Measurements from ENCODE around the gene IL3RA.
A peak's percentile ranks its signal among the peaks of the same experiment; 100 is the strongest.
"Not testable (repeated sequence)": the region's sequence is repeated elsewhere in the genome, so short reads cannot be mapped to it uniquely, and the experiment has no call there.

Gene IL3RA

DNA sequence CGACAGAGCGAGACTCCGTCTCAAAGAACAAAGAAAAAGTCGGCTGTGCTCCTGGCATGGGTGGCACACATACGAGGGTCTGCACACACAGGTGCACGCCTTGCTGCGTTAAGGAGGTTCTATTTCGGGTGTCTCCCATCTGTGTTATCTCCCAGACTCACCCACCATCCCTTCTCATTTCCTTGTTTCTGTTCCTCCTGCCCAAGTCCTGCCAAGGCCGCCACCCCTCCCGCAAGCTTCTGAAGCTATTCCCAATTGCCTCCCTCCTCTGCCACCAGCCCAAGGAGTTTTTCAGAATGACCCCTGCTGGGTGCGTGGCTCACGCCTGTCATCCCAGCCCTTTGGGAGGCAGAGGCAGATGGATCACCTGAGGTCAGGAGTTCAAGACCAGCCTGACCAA lies 6.0 kb upstream of the IL3RA start:
- ChIA-PET POLR2A (no interaction called here), CTCF (no interaction called here)
- Histone ChIP-seq H3K36me3 (ENCODE audit: control insufficient read depth in 4 of 4, insufficient read depth in 4 of 4, low read length in 3 of 4) (no peaks in the 10 kb centered on the region), H3K9me3 (ENCODE audit: control extremely low read depth in 1 of 5, control insufficient read depth in 4 of 5, insufficient read depth in 2 of 5, low read depth in 1 of 5, low read length in 4 of 5) (no peaks in the 10 kb centered on the region), H3K27ac (ENCODE audit: insufficient read depth in 1 of 2, low read depth in 1 of 2, low read length in 2 of 2, poor library complexity in 1 of 2, severe bottlenecking in 2 of 2) (no peak overlapping the region), H3K4me3 (ENCODE audit: control insufficient read depth in 1 of 7, extremely low read depth in 1 of 7, insufficient read depth in 4 of 7, low read depth in 2 of 7, low read length in 6 of 7) (no peak overlapping the region), H3K4me1 (ENCODE audit: control extremely low read depth in 1 of 4, control insufficient read depth in 4 of 4, insufficient read depth in 4 of 4, low read length in 3 of 4) (peaks cover 4 to 18% (median 12%) of the 10 kb centered on the region in 4 experiments), H3K27me3 (replicated peaks in 2 of 5; ENCODE audit: control insufficient read depth in 4 of 5, insufficient read depth in 5 of 5, low read length in 4 of 5) (no peaks in the 10 kb centered on the region)
- no peak for DNase-seq
- WGBS (ENCODE audit: insufficient coverage), result 46% methylated on average over 6 of the region's 12 CpGs

DNA sequence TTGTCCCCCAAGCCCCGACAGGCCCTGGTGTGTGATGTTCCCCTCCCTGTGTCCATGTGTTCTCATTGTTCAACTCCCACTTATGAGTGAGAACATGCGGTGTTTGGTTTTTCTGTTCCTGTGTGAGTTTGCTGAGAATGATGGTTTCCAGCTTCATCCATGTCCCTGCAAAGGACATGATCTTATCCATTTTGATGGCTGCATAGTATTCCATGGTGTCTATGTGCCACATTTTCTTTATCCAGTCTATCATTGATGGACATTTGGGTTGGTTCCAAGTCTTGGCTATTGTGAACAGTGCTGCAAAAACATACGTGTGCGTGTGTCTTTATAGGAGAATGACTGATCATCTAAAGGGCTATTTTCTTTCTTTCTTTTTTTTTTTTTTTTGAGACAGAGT lies 4.2 kb upstream of the IL3RA start:
- H3K9me3 ChIP-seq (ENCODE audit: control extremely low read depth in 1 of 5, control insufficient read depth in 4 of 5, insufficient read depth in 2 of 5, low read depth in 1 of 5, low read length in 4 of 5); H3K4me3 ChIP-seq (ENCODE audit: control insufficient read depth in 1 of 7, extremely low read depth in 1 of 7, insufficient read depth in 4 of 7, low read depth in 2 of 7, low read length in 6 of 7); H3K27me3 ChIP-seq (replicated peaks in 2 of 5; ENCODE audit: control insufficient read depth in 4 of 5, insufficient read depth in 5 of 5, low read length in 4 of 5); POLR2A ChIA-PET; DNase-seq; CTCF ChIA-PET; H3K36me3 ChIP-seq (ENCODE audit: control insufficient read depth in 4 of 4, insufficient read depth in 4 of 4, low read length in 3 of 4); H3K27ac ChIP-seq (ENCODE audit: insufficient read depth in 1 of 2, low read depth in 1 of 2, low read length in 2 of 2, poor library complexity in 1 of 2, severe bottlenecking in 2 of 2): not testable (repeated sequence)
- WGBS (ENCODE audit: insufficient coverage), result 100% methylated on average over 2 of the region's 4 CpGs
- H3K4me1 ChIP-seq (ENCODE audit: control extremely low read depth in 1 of 4, control insufficient read depth in 4 of 4, insufficient read depth in 4 of 4, low read length in 3 of 4), result peaks cover 4 to 24% (median 19%) of the 10 kb centered on the region in 4 experiments

DNA sequence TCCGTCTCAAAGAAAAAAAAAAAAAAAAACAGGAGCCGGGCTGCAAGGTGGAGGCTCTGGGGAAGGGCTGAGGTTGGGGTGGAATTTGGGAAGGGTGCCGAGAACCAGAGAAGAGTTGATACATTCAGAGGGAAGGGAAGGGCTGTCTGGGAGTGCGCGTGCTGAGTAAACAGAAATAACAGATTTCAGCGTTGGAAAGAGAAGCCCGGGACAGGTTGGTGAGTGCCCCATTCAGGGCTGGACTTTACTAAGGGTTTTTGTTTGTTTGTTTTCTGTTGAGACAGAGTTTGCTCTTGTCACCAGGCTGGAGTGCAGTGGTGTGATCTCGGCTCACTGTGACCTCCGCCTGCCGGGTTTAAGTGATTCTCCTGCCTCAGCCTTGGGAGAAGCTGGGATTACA lies 1.7 kb upstream of the IL3RA start:
- no peak overlapping the region for H3K4me3 ChIP-seq (ENCODE audit: control insufficient read depth in 1 of 7, extremely low read depth in 1 of 7, insufficient read depth in 4 of 7, low read depth in 2 of 7, low read length in 6 of 7)
- CTCF ChIA-PET, result no interaction called here
- peaks cover 0 to 6% (median 0%) of the 10 kb centered on the region in 5 experiments for H3K9me3 ChIP-seq (ENCODE audit: control extremely low read depth in 1 of 5, control insufficient read depth in 4 of 5, insufficient read depth in 2 of 5, low read depth in 1 of 5, low read length in 4 of 5)
- DNase-seq, result peak in 1 of 3 donors; percentile 35
- POLR2A ChIA-PET, result no interaction called here
- peaks cover 0 to 4% (median 1%) of the 10 kb centered on the region in 4 experiments for H3K36me3 ChIP-seq (ENCODE audit: control insufficient read depth in 4 of 4, insufficient read depth in 4 of 4, low read length in 3 of 4)
- WGBS (ENCODE audit: insufficient coverage), result 91% methylated on average over 9 of the region's 10 CpGs
- H3K27me3 ChIP-seq (replicated peaks in 2 of 5; ENCODE audit: control insufficient read depth in 4 of 5, insufficient read depth in 5 of 5, low read length in 4 of 5), result no peaks in the 10 kb centered on the region
- no peak overlapping the region for H3K27ac ChIP-seq (ENCODE audit: insufficient read depth in 1 of 2, low read depth in 1 of 2, low read length in 2 of 2, poor library complexity in 1 of 2, severe bottlenecking in 2 of 2)
- H3K4me1 ChIP-seq (ENCODE audit: control extremely low read depth in 1 of 4, control insufficient read depth in 4 of 4, insufficient read depth in 4 of 4, low read length in 3 of 4), result peaks cover 4 to 24% (median 19%) of the 10 kb centered on the region in 4 experiments

DNA sequence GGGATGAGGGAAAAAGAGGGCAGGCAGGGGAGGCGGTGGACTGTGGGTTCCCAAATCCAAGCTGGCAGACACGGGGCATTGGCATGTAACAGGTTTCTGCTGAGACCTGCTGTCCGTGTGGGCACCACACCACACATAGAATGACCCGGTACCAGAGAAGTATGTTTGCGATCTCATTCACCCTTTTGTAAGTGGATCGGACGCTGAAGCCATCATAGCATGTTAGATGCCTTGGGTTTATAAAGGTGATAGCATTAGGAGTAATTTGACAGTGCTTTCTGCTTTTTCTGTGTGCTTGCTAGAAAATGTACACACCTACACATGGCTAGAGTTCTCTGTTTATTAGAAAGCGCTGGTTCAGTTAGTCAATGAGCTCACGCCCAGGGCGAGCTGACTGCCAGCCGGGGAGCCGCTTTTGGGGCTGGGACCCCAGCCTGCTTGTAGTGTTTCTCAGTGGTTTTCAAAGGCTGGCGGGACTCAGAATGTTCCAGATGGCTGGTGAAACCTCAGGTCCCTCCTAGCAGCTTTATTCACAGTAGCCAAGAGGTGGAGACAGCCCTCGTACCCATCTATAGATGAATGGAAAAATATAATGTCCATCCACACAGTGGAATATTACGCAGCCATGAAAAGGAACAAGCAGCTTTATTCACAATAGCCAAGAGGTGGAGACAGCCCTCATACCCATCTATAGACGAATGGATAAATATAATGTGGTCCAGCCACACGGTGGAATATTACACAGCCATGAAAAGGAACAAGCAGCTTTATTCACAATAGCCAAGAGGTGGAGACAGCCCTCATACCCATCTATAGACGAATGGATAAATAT lies 579 bp downstream of the IL3RA start:
- 0% methylated on average over 5 of the region's 18 CpGs for WGBS (ENCODE audit: insufficient coverage)
- peak overlapping the region; percentile 47 to 94 (median 87) for H3K4me3 ChIP-seq (ENCODE audit: control insufficient read depth in 1 of 7, extremely low read depth in 1 of 7, insufficient read depth in 4 of 7, low read depth in 2 of 7, low read length in 6 of 7)
- H3K36me3 ChIP-seq (ENCODE audit: control insufficient read depth in 4 of 4, insufficient read depth in 4 of 4, low read length in 3 of 4), result peaks cover 8 to 20% (median 14%) of the 10 kb centered on the region in 4 experiments
- no peaks in the 10 kb centered on the region for H3K27me3 ChIP-seq (replicated peaks in 2 of 5; ENCODE audit: control insufficient read depth in 4 of 5, insufficient read depth in 5 of 5, low read length in 4 of 5)
- H3K27ac ChIP-seq (ENCODE audit: insufficient read depth in 1 of 2, low read depth in 1 of 2, low read length in 2 of 2, poor library complexity in 1 of 2, severe bottlenecking in 2 of 2), result peak overlapping the region; percentile 64 to 79
- H3K4me1 ChIP-seq (ENCODE audit: control extremely low read depth in 1 of 4, control insufficient read depth in 4 of 4, insufficient read depth in 4 of 4, low read length in 3 of 4), result peaks cover 4 to 24% (median 19%) of the 10 kb centered on the region in 4 experiments
- ChIA-PET CTCF (no interaction called here), POLR2A (no interaction called here)
- peak; percentile 50 to 82 (median 69) for DNase-seq
- H3K9me3 ChIP-seq (ENCODE audit: control extremely low read depth in 1 of 5, control insufficient read depth in 4 of 5, insufficient read depth in 2 of 5, low read depth in 1 of 5, low read length in 4 of 5), result peaks cover 0 to 9% (median 3%) of the 10 kb centered on the region in 5 experiments

- Histone ChIP-seq H3K27me3 (replicated peaks in 2 of 5; ENCODE audit: control insufficient read depth in 4 of 5, insufficient read depth in 5 of 5, low read length in 4 of 5) (no peaks in the 10 kb centered on the region), H3K4me3 (ENCODE audit: control insufficient read depth in 1 of 7, extremely low read depth in 1 of 7, insufficient read depth in 4 of 7, low read depth in 2 of 7, low read length in 6 of 7) (no peak overlapping the region), H3K36me3 (ENCODE audit: control insufficient read depth in 4 of 4, insufficient read depth in 4 of 4, low read length in 3 of 4) (peaks cover 12 to 36% (median 20%) of the 10 kb centered on the region in 4 experiments), H3K9me3 (ENCODE audit: control extremely low read depth in 1 of 5, control insufficient read depth in 4 of 5, insufficient read depth in 2 of 5, low read depth in 1 of 5, low read length in 4 of 5) (peaks cover 0 to 9% (median 3%) of the 10 kb centered on the region in 5 experiments), H3K4me1 (ENCODE audit: control extremely low read depth in 1 of 4, control insufficient read depth in 4 of 4, insufficient read depth in 4 of 4, low read length in 3 of 4) (peaks cover 0 to 6% (median 1%) of the 10 kb centered on the region in 4 experiments), H3K27ac (ENCODE audit: insufficient read depth in 1 of 2, low read depth in 1 of 2, low read length in 2 of 2, poor library complexity in 1 of 2, severe bottlenecking in 2 of 2) (no peak overlapping the region)
- no peak for DNase-seq
- 88% methylated on average over 21 of the region's 22 CpGs for WGBS (ENCODE audit: insufficient coverage)
- POLR2A ChIA-PET, result no interaction called here
- CTCF ChIA-PET, result no interaction called here
These were observed 5.1 kb downstream of the IL3RA start for GRCh38 chrX:1341545-1342184.

GRCh38 chrX:1349606-1350005 lies 13.0 kb downstream of the IL3RA start:
- CTCF ChIA-PET; POLR2A ChIA-PET; H3K4me1 ChIP-seq (ENCODE audit: control extremely low read depth in 1 of 4, control insufficient read depth in 4 of 4, insufficient read depth in 4 of 4, low read length in 3 of 4); H3K27me3 ChIP-seq (replicated peaks in 2 of 5; ENCODE audit: control insufficient read depth in 4 of 5, insufficient read depth in 5 of 5, low read length in 4 of 5); H3K27ac ChIP-seq (ENCODE audit: insufficient read depth in 1 of 2, low read depth in 1 of 2, low read length in 2 of 2, poor library complexity in 1 of 2, severe bottlenecking in 2 of 2); H3K4me3 ChIP-seq (ENCODE audit: control insufficient read depth in 1 of 7, extremely low read depth in 1 of 7, insufficient read depth in 4 of 7, low read depth in 2 of 7, low read length in 6 of 7); H3K9me3 ChIP-seq (ENCODE audit: control extremely low read depth in 1 of 5, control insufficient read depth in 4 of 5, insufficient read depth in 2 of 5, low read depth in 1 of 5, low read length in 4 of 5); DNase-seq: not testable (repeated sequence)
- 98% methylated on average over 12 of the region's 15 CpGs for WGBS (ENCODE audit: insufficient coverage)
- H3K36me3 ChIP-seq (ENCODE audit: control insufficient read depth in 4 of 4, insufficient read depth in 4 of 4, low read length in 3 of 4), result peaks cover 4 to 39% (median 22%) of the 10 kb centered on the region in 4 experiments

All from common myeloid progenitor, CD34-positive (primary cell).